ENCODE data around the gene ADAMTS17. TPM values are rescaled to one million over a fixed set of nuclear protein-coding genes. Genes with fewer than 3 reads are reported as not detected.

The ADAMTS17 gene
- total RNA-seq, 4 donors from 2014 or later, result 4.5 to 11.4 (median 6.6) TPM

DNA sequence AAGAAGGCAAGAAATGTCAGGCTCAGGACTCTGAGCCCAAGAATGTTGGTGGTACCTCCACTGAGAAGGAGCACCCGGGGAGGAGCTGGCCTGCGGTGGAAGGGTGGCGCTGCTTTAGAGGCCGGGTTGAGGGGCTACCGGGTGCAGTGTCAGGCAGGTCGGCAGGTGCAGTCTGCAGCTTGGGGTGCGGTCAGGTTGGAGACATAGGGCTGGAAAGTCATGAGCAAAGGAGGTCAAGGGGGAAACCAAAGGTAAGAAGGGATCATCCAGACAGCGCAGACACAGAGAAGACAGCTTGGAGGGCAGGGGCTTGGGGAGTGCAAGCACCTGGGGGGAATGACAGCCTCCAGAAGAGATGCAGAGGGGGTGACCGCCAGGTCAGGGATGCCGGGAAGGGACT, 334.2 kb downstream of the ADAMTS17 start:
- H3K9me3 ChIP-seq, result no peaks in the 10 kb centered on the region
- H3K36me3 ChIP-seq, result no peaks in the 10 kb centered on the region
- 93 to 94% methylated on average over 9 to 10 of the region's 10 CpGs for WGBS, 2 donors
- intact Hi-C loops (cut with DNase I), result no loop called here
- no peak overlapping the region for H3K4me3 ChIP-seq
- H3K27ac ChIP-seq, result no peak overlapping the region
- no peaks in the 10 kb centered on the region for H3K27me3 ChIP-seq
- TF ChIP-seq, protein P1, sequence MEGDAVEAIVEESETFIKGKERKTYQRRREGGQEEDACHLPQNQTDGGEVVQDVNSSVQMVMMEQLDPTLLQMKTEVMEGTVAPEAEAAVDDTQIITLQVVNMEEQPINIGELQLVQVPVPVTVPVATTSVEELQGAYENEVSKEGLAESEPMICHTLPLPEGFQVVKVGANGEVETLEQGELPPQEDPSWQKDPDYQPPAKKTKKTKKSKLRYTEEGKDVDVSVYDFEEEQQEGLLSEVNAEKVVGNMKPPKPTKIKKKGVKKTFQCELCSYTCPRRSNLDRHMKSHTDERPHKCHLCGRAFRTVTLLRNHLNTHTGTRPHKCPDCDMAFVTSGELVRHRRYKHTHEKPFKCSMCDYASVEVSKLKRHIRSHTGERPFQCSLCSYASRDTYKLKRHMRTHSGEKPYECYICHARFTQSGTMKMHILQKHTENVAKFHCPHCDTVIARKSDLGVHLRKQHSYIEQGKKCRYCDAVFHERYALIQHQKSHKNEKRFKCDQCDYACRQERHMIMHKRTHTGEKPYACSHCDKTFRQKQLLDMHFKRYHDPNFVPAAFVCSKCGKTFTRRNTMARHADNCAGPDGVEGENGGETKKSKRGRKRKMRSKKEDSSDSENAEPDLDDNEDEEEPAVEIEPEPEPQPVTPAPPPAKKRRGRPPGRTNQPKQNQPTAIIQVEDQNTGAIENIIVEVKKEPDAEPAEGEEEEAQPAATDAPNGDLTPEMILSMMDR (IDR thresholded peaks at IDR 0.05), result no peak
- no peak for TF ChIP-seq POLR2A (IDR thresholded peaks at IDR 0.05)
- DNase-seq, result no peak
- no peaks in the 10 kb centered on the region for H3K4me1 ChIP-seq

DNA sequence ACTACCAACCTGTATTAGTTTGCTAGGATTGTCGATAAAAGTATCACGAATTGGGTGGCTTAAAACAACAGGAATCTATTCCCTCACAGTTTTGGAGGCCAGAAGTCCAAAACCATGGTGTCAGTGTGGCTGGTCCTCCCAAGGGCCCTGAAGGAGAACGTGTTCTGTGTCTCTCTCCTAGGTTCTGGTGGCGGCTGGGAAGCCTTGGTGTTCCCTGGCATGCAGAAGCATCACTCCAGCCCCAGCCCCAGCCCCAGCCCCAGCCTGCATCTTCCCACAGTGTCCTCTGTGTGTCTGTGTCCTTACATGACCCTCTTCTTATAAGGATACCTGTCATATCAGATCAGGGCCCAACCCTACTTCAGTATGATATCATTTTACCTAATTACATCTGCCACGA, 336.1 kb downstream of the ADAMTS17 start:
- Histone ChIP-seq H3K9me3 (no peaks in the 10 kb centered on the region), H3K36me3 (no peaks in the 10 kb centered on the region), H3K27ac (no peak overlapping the region), H3K27me3 (no peaks in the 10 kb centered on the region), H3K4me1 (no peaks in the 10 kb centered on the region), H3K4me3 (no peak overlapping the region)
- no peak for TF ChIP-seq POLR2A (IDR thresholded peaks at IDR 0.05)
- TF ChIP-seq, protein P1 (IDR thresholded peaks at IDR 0.05), result no peak
- WGBS, 2 donors, result 83 to 91% methylated on average over 5 of the region's 5 CpGs
- no peak for DNase-seq
- intact Hi-C loops (cut with DNase I), result no loop called here

DNA sequence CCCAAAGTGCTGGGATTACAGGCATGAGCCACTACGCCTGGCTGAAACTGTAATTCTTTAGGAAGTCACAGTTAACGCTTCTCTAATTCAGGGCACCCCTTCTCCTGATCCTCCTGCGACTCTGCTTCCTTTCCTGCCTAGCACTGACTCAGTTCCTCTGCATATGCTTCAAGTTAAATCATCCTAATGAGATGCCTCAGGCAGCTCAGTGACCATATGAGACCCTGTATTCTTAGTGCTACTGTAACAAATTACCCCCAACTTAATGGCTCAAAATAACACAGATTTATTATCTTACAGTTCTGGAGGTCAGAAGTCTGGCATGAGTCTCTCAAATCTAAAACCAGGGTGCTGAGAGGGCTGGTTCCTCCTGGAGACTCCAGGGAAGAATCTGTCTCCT, 336.8 kb downstream of the ADAMTS17 start:
- Histone ChIP-seq H3K4me3 (no peak overlapping the region), H3K36me3 (no peaks in the 10 kb centered on the region), H3K4me1 (no peaks in the 10 kb centered on the region), H3K27me3 (no peaks in the 10 kb centered on the region), H3K9me3 (no peaks in the 10 kb centered on the region), H3K27ac (no peak overlapping the region)
- no peak for DNase-seq
- intact Hi-C loops (cut with DNase I), result no loop called here
- 68 to 79% methylated on average over 3 of the region's 3 CpGs for WGBS, 2 donors
- TF ChIP-seq, protein P1 (IDR thresholded peaks at IDR 0.05), result no peak
- no peak for TF ChIP-seq POLR2A (IDR thresholded peaks at IDR 0.05)

DNA sequence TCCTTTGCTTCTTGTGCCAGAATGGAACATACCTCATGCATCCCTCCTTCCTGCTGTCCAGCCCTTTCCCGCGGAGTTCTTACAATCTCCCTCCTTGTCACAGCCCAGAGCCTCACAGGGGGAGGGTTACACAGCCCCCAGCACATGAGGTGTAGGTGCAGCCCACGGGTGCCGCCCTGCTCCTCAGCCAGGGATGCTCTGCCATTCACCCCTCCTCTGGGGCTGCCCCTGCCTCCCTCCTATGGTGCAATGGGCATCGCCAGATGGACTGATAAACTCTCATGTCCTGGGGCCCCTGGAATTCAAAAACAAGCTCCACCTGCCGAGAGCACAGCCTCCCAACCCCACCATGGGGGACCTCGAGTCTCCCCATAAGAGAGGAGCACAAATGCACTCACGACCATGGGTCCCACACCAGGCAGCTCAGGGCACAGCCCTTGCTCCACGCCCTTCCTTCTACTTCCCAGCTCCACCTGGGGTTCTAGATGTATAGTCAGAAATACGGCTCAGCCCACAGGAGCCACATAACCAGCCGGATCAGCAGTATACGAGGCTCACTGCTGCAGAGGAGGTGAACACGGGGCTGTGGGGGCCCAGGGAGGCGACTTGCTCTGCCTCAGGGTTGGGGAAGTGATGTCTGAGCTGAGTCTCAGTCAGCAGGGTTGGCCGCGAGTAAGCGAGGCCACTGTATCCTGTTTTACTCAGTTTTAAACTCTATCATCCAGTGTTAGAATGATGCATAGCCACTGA, 338.8 kb downstream of the ADAMTS17 start:
- Histone ChIP-seq H3K4me3 (no peak overlapping the region), H3K27ac (no peak overlapping the region), H3K27me3 (no peaks in the 10 kb centered on the region), H3K36me3 (no peaks in the 10 kb centered on the region), H3K9me3 (no peaks in the 10 kb centered on the region), H3K4me1 (peaks cover 0 to 12% (median 4%) of the 10 kb centered on the region in 3 donors)
- intact Hi-C loops (cut with DNase I), result no loop called here
- no peak for DNase-seq
- TF ChIP-seq, protein P1 (IDR thresholded peaks at IDR 0.05), result no peak
- TF ChIP-seq POLR2A (IDR thresholded peaks at IDR 0.05), result no peak
- WGBS, 2 donors, result 89 to 91% methylated on average over 9 to 15 of the region's 17 CpGs

DNA sequence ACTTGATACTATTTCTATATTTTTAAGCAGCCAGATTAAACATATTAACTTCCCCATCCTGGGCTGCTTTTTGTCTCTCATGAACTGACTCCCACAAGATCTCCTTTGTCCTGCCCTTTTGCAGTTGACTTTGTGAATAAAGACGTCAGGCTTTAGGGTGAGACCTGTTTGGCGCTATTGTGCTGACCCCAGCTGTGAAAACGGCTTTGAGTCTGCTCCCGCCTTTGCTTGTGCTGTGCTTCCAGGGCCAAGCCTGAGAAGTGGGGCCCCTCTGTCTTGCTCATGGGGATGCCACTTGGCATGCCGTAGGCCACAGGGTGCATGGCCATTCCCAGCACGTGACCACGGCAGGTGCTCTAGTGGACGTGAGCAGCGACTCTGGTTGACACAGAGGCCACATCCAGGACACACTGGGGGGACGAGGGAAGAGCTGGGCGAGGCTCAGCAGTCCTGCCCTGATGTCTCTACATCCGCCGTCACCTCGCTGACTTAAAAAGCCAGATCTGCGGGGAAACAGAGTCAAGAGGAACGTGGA, 339.6 kb downstream of the ADAMTS17 start:
- TF ChIP-seq POLR2A (IDR thresholded peaks at IDR 0.05), result no peak
- TF ChIP-seq, protein P1 (IDR thresholded peaks at IDR 0.05), result no peak
- 73 to 91% methylated on average over 11 to 15 of the region's 16 CpGs for WGBS, 2 donors
- intact Hi-C loops (cut with DNase I), result no loop called here
- peaks cover 0 to 12% (median 4%) of the 10 kb centered on the region in 3 donors for H3K4me1 ChIP-seq
- H3K36me3 ChIP-seq, result no peaks in the 10 kb centered on the region
- H3K9me3 ChIP-seq, result no peaks in the 10 kb centered on the region
- no peak overlapping the region for H3K27ac ChIP-seq
- no peak overlapping the region for H3K4me3 ChIP-seq
- H3K27me3 ChIP-seq, result no peaks in the 10 kb centered on the region
- DNase-seq, result no peak
